K562 (cell line): Measurements from ENCODE around the gene ZFHX2. TPM values are rescaled to one million over a fixed set of nuclear protein-coding genes. Genes with fewer than 3 reads are reported as not detected.

Source experiments
- ATAC-seq: fragments of 200-7000 bp; cut with Tn5 transposase; 3 replicates; pipeline ENCODE4 v1.9.1; 2020; ENCODE audit warnings: moderate library complexity
- BruUV-seq: library from RNA; stranded (reverse); fragments of 400-500 nt; replicated peaks from 2 replicates; lab custom pipeline; 2021; lab: Mats Ljungman, UMichigan
- CTCF ChIA-PET: fragments of 300-600 bp; formaldehyde crosslinking; extraction: SDS; loops from one replicate; lab custom pipeline; 2021; ENCODE audit warnings: low intra/inter-chr PET ratio; lab: Yijun Ruan, JAX
- POLR2A ChIA-PET: fragments of 300-600, 350-650 bp; sonication (Branson Sonifier 250); formaldehyde crosslinking; extraction: SDS; loops from one replicate; lab custom pipeline; 2021; ENCODE audit warnings: antibody characterized with exemption, inconsistent platforms; lab: Yijun Ruan, JAX
- DNase-seq, 4 experiments: peaks; one replicate each; pipeline versions ENCODE4 v3.0.0 to v3.0.0-alpha.2; 2011 to 2018; ENCODE audit warnings: low spot score in 3 of 4, mixed read lengths in 3 of 4; ENCODE audit errors: extremely low read depth in 1 of 4
- FAIRE-seq: peaks from 2 replicates; lab custom pipeline; 2011; peaks lifted over from hg19 to GRCh38; lab: Jason Lieb, UNC
- H2AFZ ChIP-seq: 2 replicates; pipeline ENCODE4 v1.6.0; 2011; ENCODE audit warnings: low read depth, low read length, control low read depth, inconsistent platforms
- H3K27ac ChIP-seq: fragments of 200-600 bp; 3 replicates; pipeline ENCODE4 v1.8.0; 2011; ENCODE audit warnings: low read depth, mild to moderate bottlenecking, control low read depth, inconsistent platforms, low read length, moderate library complexity, mixed read lengths; ENCODE audit errors: extremely low read depth
- H3K27me3 ChIP-seq, 2 experiments: fragments of 300-600 bp in 1 of 2; 2 replicates in 1 of 2; 3 replicates in 1 of 2; pipeline versions ENCODE4 v1.6.0 to v1.8.0; 2011; ENCODE audit warnings: inconsistent platforms in 2 of 2, low read length in 2 of 2, mild to moderate bottlenecking in 1 of 2, mixed read lengths in 1 of 2, moderate library complexity in 1 of 2; ENCODE audit not compliant: control insufficient read depth in 2 of 2, insufficient read depth in 2 of 2
- H3K36me3 ChIP-seq: fragments of 300-600 bp; 3 replicates; pipeline ENCODE4 v1.8.0; 2011; ENCODE audit warnings: mild to moderate bottlenecking, low read length, inconsistent platforms; ENCODE audit not compliant: control insufficient read depth, insufficient read depth
- H3K4me1 ChIP-seq, 2 experiments: fragments of 200-600 bp in 1 of 2; replicated peaks in 1 of 2; 2 replicates in 1 of 2; 3 replicates in 1 of 2; pipeline versions ENCODE4 v1.5.1 to v1.8.0; 2011; ENCODE audit warnings: inconsistent platforms in 2 of 2, low read length in 2 of 2, mild to moderate bottlenecking in 1 of 2, mixed read lengths in 1 of 2, moderate library complexity in 1 of 2; ENCODE audit not compliant: control insufficient read depth in 2 of 2, insufficient read depth in 2 of 2
- H3K4me2 ChIP-seq: 2 replicates; pipeline ENCODE4 v1.6.1; 2011; ENCODE audit warnings: low read length, control low read depth, inconsistent platforms, mixed read lengths; ENCODE audit not compliant: insufficient read depth
- H3K4me3 ChIP-seq: fragments of 200-600 bp; sonication (generic), shearing (Covaris generic); 2 replicates; pipeline ENCODE4 v1.5.1; 2016; ENCODE audit warnings: control low read depth, inconsistent platforms
- H3K79me2 ChIP-seq: fragments of 200-600 bp; 3 replicates; pipeline ENCODE4 v1.8.0; 2011; ENCODE audit warnings: low read length, inconsistent platforms; ENCODE audit not compliant: control insufficient read depth, insufficient read depth
- H3K9ac ChIP-seq, 2 experiments: 2 replicates each; pipeline versions ENCODE4 v1.6.0 to v1.6.1; 2011; ENCODE audit warnings: low read depth in 2 of 2, low read length in 2 of 2, control low read depth in 1 of 2, inconsistent platforms in 1 of 2, mild to moderate bottlenecking in 1 of 2, mixed read lengths in 1 of 2; ENCODE audit not compliant: insufficient read depth in 1 of 2
- H3K9me1 ChIP-seq: one replicate; pipeline ENCODE4 v1.6.0; 2011; ENCODE audit warnings: inconsistent platforms, mild to moderate bottlenecking, low read length, moderate library complexity; ENCODE audit not compliant: control insufficient read depth, insufficient read depth
- H3K9me3 ChIP-seq: replicated peaks from 2 replicates; pipeline ENCODE4 v1.5.1; 2011; ENCODE audit warnings: low read depth, low read length, inconsistent platforms; ENCODE audit not compliant: control insufficient read depth, insufficient read depth
- H4K20me1 ChIP-seq: replicated peaks from 2 replicates; pipeline ENCODE4 v1.6.1; 2011; ENCODE audit warnings: low read length, inconsistent platforms, mixed read lengths; ENCODE audit not compliant: control insufficient read depth, insufficient read depth
- FOXK1 ChIP-seq: sonication (generic); formaldehyde crosslinking; IDR thresholded peaks from 2 replicates; pipeline ENCODE4 v1.8.0; 2022; ENCODE audit warnings: missing genetic modification reagents, mild to moderate bottlenecking, borderline replicate concordance
- JUND ChIP-seq, 2 experiments: IDR thresholded peaks; 2 replicates in 1 of 2; 3 replicates in 1 of 2; pipeline ENCODE4 v1.6.1; 2011; ENCODE audit warnings: borderline replicate concordance in 2 of 2, low read depth in 2 of 2, low read length in 2 of 2, improper control_type of control experiment in 1 of 2, missing biosample characterization in 1 of 2, missing genetic modification characterization in 1 of 2, missing genetic modification reagents in 1 of 2
- REST ChIP-seq, 2 experiments: fragments of 450-650 bp; formaldehyde crosslinking in 1 of 2; IDR thresholded peaks; 2 replicates each; pipeline versions ENCODE4 v1.4.0 to v1.6.1; 2014 to 2020; ENCODE audit warnings: mild to moderate bottlenecking in 2 of 2, borderline replicate concordance in 1 of 2, low read depth in 1 of 2
- WGBS: fragments of 100-300 bp; shearing (Covaris generic); methylation state at CpG from one replicate; pipeline ENCODE4 v1.1.6; 2016; ENCODE audit warnings: low coverage, mixed read lengths; ENCODE audit not compliant: insufficient coverage; ENCODE audit errors: missing lambda C conversion rate; 5-methylcytosine and 5-hydroxymethylcytosine counted together
- in situ Hi-C: fragments of 300-500 bp; cut with MboI; formaldehyde crosslinking; loops from 4 replicates; pipeline ENCODE4 v1.15.0; 2018; ENCODE audit warnings: inconsistent platforms, mixed read lengths
- intact Hi-C: fragments of 100-400 bp; cut with micrococcal nuclease; formaldehyde crosslinking; loops from 2 replicates; pipeline ENCODE4 v1.14.2; 2022
- polyA plus RNA-seq, 8 experiments: library from polyadenylated mRNA; depleted of rRNA in 4 of 8; stranded (reverse) in 5 of 8; unstranded in 3 of 8; fragments of >200 nt; fragmentation: Nextera tagmentation in 2 of 8; fragmentation: Illumina TruSeq in 1 of 8; extraction: Ambion mirVana in 2 of 8; extraction: Trizol in 1 of 8; gene quantifications; 2 replicates each; pipeline versions ENCODE4 v1.2.1 to v1.2.3, GENCODE V29; 2011 to 2014; ENCODE audit warnings: inconsistent platforms in 1 of 8, missing spikeins in 1 of 8
- total RNA-seq, 7 experiments: library from RNA; depleted of rRNA in 6 of 7; stranded (reverse); fragments of >200 nt in 6 of 7; fragmentation: Illumina TruSeq in 2 of 7; extraction: Trizol in 2 of 7; gene quantifications; 2 replicates each; pipeline versions ENCODE4 v1.2.1 to v1.2.3, GENCODE V29; 2011 to 2021; ENCODE audit warnings: low replicate concordance in 1 of 7

ZFHX2 gene
- total and polyA plus RNA-seq, 9 of the 15 experiments (the other 6 are each of a cell fraction or from before 2014, with no cell fraction given): 0.06 to 0.11 (median 0.11) TPM; not detected in 4

DNA sequence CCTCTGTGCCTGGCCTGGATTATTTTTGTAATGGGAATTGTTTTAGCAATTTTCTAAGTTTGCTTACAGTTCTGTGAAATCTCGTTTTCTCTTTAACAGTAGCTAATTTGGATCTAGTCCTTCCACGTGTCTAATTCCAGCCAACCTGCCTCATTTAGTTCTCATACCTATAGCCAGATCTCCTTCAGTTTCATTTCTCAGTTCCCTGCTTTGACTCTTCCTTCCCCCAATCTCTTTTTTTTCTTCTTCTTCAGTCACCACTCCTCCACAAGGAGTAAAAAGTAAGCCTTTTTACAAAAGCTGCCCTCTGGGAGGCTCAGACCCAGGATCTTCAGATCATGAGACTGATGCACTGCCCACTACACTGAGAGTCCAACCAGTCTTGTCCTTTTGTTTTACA lies 6.0 kb upstream of the ZFHX2 start:
- H3K4me2 ChIP-seq: no peak overlapping the region
- H3K4me3 ChIP-seq: peak overlapping the region; percentile 68; the same call in 1 of the 2 replicates
- BruUV-seq: no TSS peak

More for the DNA sequence above, 6.0 kb upstream of the ZFHX2 start:
- H2AFZ ChIP-seq: no peak overlapping the region
- ChIA-PET CTCF (no interaction called here), POLR2A (no interaction called here)
- no peaks in the 10 kb centered on the region for H3K9me3 ChIP-seq
- peaks cover 40% of the 10 kb centered on the region; the same call in 2 of the 3 replicates for H3K36me3 ChIP-seq
- no peak overlapping the region for H3K27ac ChIP-seq
- H3K27me3 ChIP-seq: no peaks in the 10 kb centered on the region
- H3K9ac ChIP-seq: peak overlapping the region in 1 of 2 experiments; percentile 88; a peak in 2 of 4 replicates
- in situ Hi-C loops (loop anchor here (5.0 kb wide), 1 partner anchor 70 kb away; no protein-coding TSS in a partner anchor), intact Hi-C loops (loop anchor here (10.0 kb wide), 1 partner anchor 233 kb away; the partner anchor contains the start of gene PABPN1)
- no peak for ATAC-seq
- peak; percentile 63 for FAIRE-seq
- no peaks in the 10 kb centered on the region for H3K9me1 ChIP-seq
- TF ChIP-seq REST (IDR thresholded peaks at IDR 0.05; ENCODE audit: borderline replicate concordance) (no peak), REST (CRISPR knock-in tag; IDR thresholded peaks at IDR 0.05; ENCODE audit: low read depth) (no peak), JUND (IDR thresholded peaks at IDR 0.05; ENCODE audit: borderline replicate concordance, low read depth, low read length) (no peak), JUND (tag; IDR thresholded peaks at IDR 0.05; ENCODE audit: borderline replicate concordance, low read depth, low read length) (no peak), FOXK1 (CRISPR knock-in tag) (no peak)
- 5% methylated on average over 2 of the region's 2 CpGs for WGBS
- H4K20me1 ChIP-seq: 0 out of 2 replicates have a peak, but pooled peaks cover 3% of the 10 kb centered on the region
- H3K79me2 ChIP-seq: peaks cover 10% of the 10 kb centered on the region
- DNase-seq: no peak
- H3K4me1 ChIP-seq: peaks cover 7 to 13% of the 10 kb centered on the region in 2 experiments; a peak in 3 of 5 replicates
